GF-D8 (cell line): ENCODE measurements around the gene EPC1.
"Not testable (repeated sequence)": the region's sequence is repeated elsewhere in the genome, so short reads cannot be mapped to it uniquely, and the experiment has no call there.

ENCODE experiments used
- DNase-seq: peaks from one replicate; lab custom pipeline; 2025; lab: John Stamatoyannopoulos, UW

Gene EPC1, protein sequence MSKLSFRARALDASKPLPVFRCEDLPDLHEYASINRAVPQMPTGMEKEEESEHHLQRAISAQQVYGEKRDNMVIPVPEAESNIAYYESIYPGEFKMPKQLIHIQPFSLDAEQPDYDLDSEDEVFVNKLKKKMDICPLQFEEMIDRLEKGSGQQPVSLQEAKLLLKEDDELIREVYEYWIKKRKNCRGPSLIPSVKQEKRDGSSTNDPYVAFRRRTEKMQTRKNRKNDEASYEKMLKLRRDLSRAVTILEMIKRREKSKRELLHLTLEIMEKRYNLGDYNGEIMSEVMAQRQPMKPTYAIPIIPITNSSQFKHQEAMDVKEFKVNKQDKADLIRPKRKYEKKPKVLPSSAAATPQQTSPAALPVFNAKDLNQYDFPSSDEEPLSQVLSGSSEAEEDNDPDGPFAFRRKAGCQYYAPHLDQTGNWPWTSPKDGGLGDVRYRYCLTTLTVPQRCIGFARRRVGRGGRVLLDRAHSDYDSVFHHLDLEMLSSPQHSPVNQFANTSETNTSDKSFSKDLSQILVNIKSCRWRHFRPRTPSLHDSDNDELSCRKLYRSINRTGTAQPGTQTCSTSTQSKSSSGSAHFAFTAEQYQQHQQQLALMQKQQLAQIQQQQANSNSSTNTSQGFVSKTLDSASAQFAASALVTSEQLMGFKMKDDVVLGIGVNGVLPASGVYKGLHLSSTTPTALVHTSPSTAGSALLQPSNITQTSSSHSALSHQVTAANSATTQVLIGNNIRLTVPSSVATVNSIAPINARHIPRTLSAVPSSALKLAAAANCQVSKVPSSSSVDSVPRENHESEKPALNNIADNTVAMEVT

DNA sequence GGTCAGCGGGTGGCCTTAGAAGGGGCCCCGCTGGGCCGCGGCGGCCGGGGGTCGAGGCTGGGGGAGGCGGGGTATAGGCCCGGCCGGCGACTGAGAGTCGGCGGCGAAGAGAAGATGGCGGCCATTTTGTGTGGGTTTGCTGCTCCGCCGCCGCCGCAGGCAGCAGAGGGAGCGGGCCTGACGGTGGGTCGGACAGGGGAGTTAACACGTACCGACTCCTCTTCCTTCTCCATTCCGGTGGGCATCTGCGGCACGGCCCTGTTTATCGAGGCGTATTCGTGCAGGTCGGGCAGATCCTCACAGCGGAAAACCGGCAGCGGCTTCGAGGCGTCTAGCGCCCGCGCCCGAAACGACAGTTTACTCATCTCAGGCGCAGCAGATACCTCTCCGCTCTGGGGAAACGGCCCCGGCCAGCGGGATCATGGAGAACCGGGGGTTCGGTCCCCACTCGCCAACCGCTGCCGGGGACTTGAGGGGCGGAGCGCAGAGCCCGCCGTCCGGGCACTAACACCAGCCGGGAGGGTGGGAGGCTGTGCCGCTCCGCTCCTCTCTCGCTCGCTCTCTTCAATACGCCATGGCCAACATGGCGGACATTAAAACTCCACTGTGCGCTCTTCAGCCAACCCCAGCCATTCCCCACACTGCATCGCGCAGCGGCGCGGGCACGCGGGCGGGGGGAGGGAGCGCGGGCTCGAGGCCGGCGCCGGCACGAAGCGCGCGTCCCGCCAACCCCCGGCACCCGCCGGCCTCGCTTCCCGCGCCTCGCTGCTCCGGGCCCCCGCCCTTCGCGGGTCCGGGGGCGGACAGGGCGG lies at the start of gene EPC1:
EPC1 (minus strand) TSS at position 608 of the 812 bp plus-strand sequence; CDS start at position 365, 243 bp downstream.
- DNase-seq: peak; percentile 50

DNA sequence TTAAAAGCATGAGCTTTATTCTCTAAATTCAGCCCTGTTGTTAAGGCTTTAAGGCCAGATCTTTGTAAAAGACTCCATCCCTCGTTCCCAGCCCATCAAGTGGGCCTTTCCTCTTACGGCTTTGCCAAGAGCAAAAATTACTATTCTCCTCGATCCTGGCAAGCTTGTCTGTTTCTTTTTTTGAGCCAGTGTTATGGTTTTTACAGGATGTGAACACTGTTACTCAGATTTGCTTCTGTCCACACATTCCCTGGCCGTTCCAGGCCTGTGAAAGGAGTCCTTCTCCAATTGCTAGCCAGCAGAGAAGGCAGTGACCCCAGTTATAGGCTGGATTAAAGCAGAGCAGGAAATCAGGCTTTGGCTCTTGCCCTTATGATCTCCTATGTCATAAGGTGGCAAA lies 47.0 kb upstream of the EPC1 start:
- DNase-seq: no peak

DNA sequence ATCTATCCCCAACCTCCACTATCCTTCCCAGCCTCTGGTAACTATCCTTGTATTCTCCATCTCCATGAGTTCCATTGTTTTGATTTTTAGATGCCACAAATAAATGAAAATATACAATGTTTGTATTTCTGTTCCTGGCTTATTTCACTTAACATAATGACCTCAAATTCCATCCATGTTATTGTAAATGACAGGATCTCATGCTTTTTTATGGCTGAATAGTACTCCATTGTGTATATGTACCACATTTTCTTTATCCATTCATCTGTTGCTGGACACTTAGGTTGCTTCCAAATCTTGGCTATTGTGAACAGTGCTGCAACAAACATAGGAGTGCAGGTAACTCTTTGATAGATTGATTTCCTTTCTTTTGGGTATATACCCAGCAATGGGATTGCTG lies 45.3 kb upstream of the EPC1 start:
- DNase-seq: not testable (repeated sequence)

DNA sequence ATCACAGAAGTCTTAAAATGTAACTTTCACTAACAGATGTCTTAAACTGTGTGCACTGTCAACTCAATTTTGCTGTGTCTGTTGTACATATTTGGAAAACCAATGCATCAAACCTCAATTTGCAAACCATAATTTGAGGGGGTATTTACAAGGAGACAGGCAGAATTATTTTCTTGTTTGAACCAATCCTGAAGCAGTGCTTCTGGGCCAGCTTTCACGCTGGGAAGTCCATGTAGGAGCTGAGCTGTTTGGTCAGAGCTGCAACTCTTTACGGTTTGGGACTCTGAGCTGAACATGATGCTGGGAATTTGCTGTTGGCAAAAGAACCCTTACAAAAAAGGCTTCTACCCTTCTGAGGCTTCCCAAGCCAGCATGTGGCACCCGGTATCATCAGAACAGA lies 43.2 kb upstream of the EPC1 start:
- DNase-seq: no peak

DNA sequence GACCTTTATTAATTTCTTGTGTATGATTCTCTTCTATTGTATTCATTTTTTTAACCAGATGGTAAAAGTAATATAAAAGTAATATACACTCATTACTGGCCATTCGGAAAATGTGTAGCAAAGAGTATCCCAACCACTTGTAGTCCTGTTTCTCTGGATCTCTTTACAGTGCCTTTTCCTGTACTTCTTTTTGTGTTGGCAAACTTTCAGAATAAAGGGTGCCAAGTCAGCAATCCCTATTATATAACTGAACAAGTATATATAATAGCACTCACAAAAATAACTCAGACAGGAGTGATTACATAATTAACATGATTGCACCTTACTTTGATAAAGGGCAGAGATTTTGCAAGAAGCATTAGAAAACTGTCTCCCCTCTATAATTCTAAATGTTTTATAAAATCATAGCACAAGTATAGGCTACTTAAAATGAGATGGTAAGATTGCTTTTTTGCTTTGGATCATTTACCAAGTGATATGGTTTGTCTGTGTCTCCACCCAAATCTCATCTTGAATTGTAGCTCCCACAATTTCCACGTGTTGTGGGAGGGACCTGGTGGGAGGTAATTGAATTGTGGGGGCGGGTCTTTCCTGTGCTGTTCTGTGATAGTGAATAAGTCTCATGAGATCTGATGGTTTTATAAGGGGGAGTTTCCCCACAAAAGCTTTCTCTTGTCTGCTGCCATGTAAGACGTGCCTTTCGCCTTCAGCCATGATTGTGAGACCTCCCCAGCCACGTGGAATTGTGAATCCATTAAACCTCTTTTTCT lies 41.5 kb upstream of the EPC1 start:
- no peak for DNase-seq

DNA sequence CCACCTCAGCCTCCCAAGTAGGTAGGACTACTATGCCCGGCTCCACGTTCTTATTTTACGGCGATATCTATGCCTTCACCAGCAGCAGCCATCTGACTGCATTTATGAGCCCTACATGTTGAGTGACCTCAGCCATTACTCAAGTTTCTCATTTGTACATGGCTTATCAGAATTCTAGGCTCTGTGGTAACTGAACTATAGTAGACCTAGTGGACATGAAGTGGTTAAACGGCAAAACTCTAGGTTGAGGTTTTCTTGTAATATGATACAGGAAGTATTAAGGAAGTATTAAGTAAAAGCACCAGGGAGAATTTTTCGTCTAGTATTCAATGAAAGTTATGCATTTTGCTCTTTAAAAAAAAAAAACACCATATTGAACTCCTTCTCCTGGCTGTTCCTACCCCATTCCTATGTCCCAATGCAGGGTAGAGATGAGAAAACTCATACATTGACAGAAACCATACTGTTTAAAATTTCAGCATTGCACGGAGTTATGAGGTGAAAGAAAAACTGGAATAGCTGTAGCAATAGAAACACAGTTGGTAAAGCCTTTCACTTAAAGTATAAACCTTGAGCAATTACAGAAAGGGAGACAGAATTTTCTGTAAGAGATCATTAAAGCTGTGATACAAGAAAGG lies 39.8 kb upstream of the EPC1 start:
- peak; percentile 57 for DNase-seq

DNA sequence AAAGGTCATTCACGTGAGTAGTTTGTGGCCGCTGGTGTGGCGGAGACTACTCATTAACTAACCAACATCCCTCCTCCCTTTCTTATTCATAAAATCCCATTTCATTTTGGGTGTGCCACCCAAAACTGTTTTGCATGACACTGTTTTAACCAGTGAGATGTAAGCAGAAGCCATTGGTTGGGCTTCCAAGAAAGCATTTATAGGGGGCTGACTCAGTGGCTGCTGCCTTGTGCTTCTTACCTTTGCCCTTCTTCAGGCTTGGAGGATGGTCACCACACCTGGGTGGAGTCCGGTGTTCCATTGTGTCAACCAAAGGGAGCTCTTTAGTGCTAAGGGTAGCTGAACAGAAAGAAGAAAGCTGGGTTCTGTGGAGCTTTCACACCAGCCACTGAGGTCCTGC lies 37.2 kb upstream of the EPC1 start:
- no peak for DNase-seq

DNA sequence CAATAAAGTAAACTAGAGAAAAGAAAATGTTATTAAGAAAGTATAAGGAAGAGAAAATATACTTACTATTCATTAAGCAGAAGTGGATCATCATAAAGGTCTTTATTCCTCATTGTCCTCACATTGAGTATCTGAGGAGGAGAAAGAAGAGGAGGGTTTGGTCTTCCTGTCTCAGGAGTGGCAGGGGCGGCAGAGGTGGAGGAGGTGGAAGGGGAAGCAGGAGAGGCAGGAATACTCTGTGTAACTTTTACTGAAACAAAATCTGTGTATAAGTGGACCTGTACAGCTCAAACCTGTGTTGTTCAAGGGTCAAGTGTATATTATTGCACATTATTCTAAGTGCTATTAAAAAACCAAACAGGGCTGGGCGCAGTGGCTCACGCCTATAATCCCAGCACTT lies 34.2 kb upstream of the EPC1 start:
- DNase-seq: no peak

DNA sequence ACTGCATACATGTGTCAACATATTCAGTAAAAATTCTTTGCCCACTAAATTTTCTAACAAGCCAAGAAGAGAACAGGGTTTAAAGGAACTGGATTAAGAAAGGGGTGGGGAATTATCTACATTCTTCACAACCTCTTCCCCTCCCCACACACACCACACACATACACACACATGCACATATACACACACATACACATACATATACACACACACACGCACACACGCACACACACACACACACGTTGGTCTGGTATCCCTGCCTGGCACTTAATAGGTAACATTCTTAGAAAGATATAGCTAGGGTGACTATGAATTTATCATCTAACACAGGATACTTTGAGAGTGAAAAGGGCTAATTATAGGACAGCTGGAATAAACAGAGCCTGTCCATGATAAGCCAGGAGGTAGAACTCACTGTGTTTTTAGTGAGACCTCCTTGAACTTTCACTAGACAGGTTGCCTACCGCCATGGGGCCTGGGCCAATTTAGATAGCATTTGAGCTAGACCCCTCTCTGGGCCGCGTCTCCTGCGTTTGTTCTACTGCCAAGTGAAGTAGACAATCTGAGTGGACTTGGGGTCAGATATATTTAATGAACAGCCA lies 33.1 kb upstream of the EPC1 start:
- no peak for DNase-seq

DNA sequence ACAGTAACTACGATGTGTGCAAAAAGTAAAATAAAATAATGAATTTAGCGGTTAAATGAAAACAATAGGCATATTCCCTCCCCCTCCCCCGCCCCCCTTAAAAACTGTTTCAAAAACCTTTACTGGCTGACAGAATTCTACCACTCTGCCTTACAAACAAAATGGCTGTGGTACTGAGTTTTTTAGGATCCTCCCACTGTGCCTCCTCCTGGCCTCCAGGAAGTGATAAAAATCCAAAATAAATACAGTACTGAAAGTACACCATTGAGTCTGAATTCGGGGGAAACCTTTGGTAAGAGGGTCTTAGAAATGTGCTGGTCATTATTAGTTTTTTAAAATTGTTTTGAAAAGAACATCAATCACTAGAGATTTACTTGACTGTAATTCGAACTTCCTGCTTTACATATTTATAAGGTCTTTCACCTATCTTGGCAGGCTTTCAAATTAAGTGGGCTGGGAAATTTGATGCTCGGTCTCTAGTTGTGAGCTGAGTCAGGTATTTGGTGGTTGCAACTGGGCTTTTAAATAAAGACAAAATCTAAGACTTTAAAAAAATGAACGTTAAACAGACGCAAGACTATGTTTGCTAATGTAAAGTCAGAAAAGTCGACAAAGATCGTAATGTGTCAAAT lies 32.5 kb upstream of the EPC1 start:
- DNase-seq: no peak

DNA sequence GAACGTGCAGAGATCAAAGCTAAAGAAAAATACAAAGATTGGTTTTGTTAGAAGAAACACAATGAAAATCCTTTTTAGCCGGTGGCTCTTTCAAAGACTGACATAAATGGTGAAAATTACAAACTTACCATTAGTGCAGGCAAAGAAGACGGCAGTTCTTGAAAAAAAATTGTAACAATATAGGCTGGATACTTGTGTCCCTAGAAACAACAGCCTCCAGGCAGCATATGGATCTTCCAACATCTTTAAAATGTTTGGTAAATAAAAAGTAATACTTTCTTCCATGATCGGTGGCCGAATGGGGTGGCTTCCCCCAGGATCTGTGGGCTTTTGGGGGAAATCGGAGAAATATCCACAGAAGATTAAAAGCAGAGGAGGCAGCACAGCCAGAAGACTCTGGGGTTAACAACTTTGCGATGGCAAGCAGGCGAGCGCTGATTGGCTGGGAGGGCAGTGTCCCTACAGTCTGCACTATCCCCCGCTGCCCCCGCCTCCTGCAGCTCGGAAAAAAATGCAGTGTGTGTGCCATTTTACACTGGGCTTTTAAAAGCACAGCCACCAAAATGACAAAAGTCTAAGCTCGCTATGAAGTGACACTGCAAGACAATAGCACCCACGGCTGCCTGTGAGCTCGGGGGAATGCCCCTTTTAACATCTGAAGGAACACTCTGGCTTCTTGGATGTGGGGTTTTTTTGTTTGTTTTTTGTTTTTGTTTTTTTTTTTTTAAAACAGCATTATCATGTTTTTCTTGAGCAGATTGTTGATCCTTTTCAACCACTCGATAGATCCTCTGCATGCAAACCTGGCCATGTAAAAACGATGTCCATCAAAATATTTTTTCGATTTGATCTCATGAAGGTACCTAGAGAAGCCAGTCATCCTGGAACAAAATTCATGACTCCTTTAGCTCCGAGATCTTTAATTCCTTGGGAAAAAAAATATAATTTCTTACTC lies 31.7 kb upstream of the EPC1 start:
- peak; percentile 75 for DNase-seq

DNA sequence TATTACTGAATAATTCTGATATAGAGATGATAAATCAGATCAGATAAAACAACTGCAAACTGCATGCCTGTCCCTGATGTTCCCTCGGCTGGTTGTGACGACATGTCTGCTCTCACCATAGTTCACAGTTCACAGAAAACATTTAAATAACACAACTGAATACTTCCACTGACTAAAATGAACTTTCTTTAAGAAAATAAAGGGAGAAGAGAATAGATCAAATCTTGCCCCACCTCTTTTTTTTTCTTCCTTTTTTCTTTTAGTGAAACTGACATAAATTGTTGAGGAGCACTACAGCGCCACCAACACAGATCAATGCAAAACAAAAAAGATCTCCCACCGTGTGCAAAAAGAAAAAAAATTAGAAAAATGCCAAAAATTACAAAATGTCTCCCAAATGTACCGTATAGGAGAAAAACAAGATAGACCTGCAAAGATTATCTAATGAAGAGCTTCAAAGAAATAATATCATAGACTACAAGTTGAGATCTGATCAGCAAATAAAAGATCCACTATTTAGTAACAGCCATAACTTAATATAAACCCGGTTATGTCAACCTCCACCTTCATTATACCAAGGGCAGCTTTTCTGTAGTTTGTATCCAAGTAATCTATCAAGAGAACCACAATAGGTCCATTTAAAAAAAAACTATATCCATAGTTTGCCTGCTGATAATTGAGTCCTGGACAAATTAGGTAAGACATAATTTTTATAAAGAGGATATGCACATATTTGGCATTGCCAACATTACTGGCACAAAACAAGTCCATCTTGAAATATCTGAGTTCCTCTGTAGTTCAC lies 30.7 kb upstream of the EPC1 start:
- DNase-seq: peak; percentile 26

DNA sequence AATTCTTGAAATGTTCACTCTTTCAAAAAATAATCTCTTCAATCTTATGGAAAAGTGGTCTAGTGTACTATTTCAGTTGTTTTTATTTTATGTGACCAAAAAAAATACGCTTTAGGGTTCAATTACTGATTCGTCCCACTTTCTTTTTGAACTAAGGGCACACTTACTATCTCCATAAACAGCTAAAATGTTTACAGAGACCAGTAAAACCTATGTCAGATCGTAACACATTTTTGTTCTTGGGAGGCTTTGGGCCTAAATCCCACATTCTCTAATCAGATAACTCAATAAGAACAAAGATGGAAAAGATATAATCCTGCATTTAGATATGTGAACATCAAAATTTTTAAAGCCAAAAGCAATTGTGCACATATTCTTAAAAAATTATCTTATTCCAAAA lies 29.8 kb upstream of the EPC1 start:
- no peak for DNase-seq

DNA sequence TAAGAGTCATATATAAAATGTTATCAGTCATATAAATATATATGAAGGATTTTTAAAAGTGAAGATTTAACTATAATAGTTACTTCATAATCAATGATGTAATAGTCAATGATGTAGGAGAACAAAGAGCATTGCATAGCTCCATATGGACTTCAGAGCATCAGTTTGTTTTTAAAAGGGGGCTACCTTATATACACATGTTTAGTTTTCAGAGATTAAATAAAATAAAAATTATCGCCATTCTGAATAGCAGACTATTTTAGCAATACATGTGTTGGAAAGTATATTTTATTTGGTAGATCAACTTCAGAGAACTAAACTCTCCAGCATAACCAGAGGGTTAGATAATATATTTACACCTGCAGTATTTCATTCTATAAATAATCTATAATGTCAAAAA lies 29.1 kb upstream of the EPC1 start:
- DNase-seq: no peak

DNA sequence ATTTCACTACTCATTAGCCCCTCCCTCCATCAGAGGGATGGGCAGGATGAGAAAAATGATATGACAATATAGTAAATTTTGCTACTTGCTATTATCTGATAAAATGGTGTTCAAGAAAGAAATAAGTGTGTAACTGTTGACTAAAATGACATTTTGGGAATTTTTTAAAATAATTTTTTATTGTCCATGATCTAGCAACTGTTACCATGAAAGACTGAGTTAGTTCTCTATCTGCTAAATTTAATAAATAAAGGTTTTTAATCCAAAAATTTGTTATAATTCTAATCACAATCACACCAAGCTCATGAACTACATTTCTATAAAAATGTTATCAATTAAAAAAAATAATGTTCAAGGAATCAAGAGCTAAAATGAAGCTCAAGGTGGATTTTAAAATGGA lies 28.7 kb upstream of the EPC1 start:
- DNase-seq: no peak

DNA sequence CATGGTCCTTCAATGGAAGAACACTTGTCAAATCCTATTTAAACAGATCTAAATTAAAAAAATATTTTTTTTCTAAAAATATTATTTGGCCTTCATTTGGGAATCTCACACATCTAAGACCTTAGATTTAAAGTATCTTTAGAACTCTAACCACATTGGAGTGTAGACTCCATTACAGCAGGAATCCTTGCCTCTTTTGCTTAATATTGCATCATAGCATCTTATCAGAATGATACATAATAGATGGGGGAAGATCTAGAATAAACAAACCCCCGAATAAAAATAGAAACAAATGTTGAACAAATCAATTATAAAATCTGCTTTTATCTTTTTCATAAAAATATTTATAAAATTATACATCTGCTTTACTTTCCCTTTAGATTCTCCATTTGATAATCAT lies 27.6 kb upstream of the EPC1 start:
- DNase-seq: no peak

DNA sequence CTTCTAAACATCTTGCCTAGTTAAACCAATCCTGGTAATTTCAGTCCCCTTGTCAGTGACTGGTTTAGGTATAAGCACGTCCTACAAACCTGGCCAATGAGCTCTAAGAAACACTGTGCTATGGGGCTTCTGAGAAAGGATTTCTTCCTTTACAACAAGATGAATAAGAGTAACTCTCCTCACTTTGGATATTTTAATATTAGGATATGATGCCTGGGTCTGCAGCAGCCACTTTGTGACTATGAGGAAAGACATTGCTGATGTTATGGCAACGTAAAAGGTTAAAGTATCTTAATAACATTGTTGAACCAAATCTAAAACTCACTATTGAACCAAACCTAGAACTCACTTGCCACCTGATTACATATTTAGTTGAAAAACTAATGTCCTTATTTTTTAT lies 26.5 kb upstream of the EPC1 start:
- no peak for DNase-seq

DNA sequence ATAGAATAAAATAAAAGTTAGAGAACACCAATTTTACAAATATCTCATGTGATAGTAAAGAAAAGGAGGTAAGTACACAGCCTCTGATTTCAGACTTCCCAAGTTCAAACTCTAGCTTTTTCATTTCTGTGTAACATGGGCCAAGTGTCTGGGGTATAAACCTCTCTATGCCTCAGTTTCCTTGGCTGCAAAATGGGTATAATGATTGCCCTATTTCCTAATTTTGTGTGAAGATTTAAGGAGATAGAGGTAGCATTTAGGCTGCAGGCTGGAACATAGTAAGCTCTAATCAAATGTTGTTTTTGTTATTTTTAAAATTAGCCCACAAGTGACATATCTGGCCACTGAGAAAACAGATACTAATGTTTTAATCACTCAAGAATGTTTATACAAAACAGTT lies 26.1 kb upstream of the EPC1 start:
- no peak for DNase-seq
